GM19240 (cell line): Measurements from ENCODE around the gene C2orf74.
"Not testable (repeated sequence)": the region's sequence is repeated elsewhere in the genome, so short reads cannot be mapped to it uniquely, and the experiment has no call there.

Experiments
- DNase-seq: peaks from one replicate; pipeline ENCODE4 v3.0.0; 2011; ENCODE audit warnings: low spot score; ENCODE audit not compliant: insufficient read length

The C2orf74 gene

GRCh38 chr2:61161888-61162287, at the start of gene C2orf74:
Gene C2orf74, plus strand, starts transcription at chr2:61162188. Its CDS starts 327 bp downstream, at chr2:61162515.
- DNase-seq: no peak

DNA sequence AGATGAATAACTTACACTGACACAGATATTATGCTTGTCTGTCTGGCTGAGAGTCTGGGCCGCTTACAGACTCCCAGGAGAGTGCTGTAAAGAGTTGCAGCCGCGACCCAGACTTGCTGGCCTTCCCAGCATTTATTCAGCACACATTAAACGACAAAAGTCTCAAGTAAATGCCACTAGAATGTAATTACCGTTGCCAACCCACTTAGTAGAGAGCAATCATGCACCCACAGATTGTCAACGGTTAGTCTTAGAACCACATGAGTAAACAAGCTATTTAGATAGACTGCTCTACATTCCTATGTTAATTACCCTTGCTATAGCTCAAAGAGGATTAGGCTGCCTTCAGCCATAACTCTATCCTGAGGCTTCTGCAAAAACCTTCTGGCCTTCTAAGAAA, 47.8 kb upstream of the C2orf74 start:
- no peak for DNase-seq

GRCh38 chr2:61116302-61116701, 45.7 kb upstream of the C2orf74 start:
- DNase-seq: no peak

- DNase-seq: no peak
These were observed 44.5 kb upstream of the C2orf74 start for GRCh38 chr2:61117534-61117933.

DNA sequence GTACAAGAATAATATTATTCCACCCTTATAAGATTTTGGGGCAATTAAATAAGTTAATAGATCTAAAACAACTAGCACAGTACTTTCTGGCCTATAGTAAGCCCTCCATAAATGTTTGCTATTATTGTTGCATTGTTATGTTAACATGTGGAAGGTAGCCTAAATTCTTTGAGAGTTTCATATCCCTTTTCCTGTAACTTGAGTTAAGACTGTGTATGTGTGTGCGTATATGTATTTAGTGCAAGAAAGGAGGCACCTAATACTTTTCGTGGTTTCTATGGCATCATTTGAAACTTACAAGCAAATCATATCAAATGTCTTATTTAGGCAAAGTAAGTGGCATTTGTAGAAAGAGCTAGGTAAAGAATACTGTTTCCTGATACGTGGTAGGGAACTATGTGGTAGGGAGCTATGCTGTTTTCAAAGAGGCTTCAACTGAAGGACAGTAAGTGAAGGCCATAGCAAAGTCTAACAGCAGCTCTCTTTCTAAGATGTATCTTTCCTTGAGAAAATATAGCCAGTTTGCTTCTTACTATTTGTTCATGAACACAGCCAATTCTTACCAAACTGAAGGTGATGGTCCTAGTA, 36.8 kb upstream of the C2orf74 start:
- no peak for DNase-seq

DNA sequence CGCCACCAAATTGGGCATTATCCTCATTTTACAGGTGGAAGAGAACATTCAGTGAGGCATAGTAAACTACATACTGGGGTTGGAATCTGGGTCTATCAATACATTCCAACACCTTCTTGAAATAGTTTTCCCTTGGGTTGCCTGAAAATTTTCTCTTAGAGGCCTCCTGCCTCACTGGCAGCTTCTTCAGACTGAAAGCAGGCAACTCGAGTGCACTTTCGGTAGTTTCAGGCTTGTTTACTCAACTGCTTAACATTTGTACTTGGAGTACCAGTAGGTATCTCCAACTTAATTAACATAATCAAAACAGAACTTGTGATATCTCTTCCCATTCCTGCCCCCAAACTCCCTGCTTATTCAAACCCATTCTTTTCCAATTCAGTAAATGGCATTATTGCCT, 36.2 kb upstream of the C2orf74 start:
- no peak for DNase-seq

- DNase-seq: not testable (repeated sequence)
These were observed 33.9 kb upstream of the C2orf74 start for GRCh38 chr2:61128122-61128521.

DNA sequence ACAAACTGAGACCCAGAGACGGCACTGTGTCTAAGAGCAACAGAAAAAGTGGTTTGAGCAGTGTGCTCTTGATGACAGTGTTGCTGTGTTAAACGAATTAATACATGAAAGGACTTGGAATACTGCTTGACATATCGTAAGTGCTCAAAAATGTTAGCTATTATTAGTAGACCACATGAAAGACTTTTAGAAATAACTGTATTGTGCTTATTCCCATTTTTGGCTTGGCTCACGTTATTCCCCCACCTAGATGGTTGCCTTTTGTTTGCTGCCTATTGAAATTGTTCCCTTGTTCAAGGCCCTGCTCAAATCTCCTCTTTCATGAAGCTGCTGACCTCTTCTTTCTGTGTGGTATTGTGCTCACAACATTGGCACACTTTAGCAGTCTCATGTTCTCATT, 27.8 kb upstream of the C2orf74 start:
- DNase-seq: no peak

GRCh38 chr2:61135510-61135909, 26.5 kb upstream of the C2orf74 start:
- no peak for DNase-seq

DNA sequence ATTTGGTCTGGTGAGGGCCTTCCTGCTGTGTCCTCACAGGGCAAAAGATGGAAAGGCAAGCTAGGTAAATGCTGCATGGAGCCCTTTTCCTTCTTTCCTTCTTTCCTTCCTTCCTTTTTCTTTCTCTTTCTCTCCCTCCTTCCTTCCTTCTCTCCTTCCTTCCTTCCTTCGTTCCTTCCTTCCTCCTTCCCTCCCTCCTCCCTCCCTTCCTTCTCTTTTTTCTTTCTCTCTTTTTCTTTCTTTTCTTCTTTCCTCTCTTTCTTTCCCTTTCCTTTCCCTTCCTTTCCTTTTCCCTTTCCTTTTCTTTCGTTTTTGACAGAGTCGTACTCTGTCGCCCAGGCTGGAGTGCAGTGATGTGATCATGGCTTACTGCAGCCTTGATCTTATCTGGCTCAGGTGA, 23.1 kb upstream of the C2orf74 start:
- no peak for DNase-seq

- DNase-seq: no peak
These were observed 20.8 kb upstream of the C2orf74 start for GRCh38 chr2:61141151-61141550.

GRCh38 chr2:61144697-61145268, 17.2 kb upstream of the C2orf74 start:
- DNase-seq: peak; percentile 80

DNA sequence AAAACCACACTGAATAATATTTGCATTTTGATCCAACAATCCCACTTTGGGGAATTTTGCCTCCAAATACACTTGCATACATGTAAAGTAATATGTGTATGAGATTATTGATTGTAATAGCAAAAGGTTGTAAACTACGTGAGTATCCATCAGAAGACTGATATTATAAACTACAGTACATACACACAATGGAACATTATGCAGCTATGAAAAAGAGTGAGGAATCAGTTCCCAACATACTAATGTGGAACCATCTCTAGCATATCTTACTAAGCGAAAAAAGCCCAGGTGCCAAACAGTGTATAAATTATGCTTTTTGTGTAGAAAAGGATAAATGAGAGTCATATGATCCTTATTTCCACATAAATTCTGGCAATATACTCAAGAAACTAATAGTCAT, 16.0 kb upstream of the C2orf74 start:
- no peak for DNase-seq

- DNase-seq: not testable (repeated sequence)
These were observed 13.9 kb upstream of the C2orf74 start for GRCh38 chr2:61148091-61148490.

- no peak for DNase-seq
These were observed 12.9 kb upstream of the C2orf74 start for GRCh38 chr2:61149074-61149473.

DNA sequence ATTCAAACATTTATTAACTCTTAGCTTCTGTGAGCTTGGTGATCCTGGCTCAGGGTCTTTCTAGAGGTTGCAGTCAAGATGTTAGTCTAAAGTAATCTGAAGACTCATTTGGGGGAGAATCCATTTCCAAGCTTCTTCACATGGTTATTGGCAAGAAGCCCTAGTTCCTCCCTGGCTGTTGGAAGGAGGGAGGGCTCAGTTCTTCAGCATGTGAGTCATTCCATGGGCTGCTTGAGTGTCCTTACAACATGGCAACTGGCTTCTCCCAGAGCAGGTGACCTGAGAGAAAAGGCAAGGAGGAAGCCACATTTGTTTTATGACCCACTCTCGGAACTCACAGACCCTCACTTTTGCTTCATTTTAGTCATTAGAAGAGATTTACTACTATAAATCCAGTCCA, 10.6 kb upstream of the C2orf74 start:
- DNase-seq: no peak

DNA sequence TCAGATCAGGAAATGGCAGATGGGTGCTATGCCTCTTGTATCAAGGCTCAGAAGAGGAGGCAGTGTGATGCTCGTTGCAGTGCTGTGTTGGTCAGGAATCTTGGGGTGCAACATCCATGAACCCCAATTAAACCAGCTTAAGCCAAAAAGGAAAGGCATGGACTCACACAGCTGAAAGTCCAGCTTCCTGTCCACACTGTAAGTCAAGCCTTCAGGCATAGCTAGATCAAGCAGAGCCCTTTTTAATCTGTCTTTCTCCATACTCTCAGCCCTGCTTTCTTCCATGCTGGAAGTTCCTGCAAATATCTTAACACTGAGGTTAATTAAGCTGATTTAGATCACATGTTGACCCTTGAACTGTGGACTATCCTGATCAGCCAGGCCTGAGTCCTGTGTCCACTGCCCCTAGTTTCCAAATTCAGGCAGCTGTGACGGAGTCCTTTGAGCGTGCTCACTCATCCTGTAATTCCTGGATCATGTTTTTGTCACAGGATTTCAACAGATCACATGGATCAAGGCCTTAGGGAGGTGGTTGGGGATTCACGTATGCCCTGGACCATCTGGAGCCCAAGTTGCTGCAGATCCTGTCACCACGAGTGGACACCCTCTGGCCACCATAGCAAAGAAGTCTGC, 4.5 kb upstream of the C2orf74 start:
- DNase-seq: no peak

- DNase-seq: no peak
These were observed 3.5 kb upstream of the C2orf74 start for GRCh38 chr2:61158356-61158955.

- DNase-seq: no peak
These were observed 733 bp downstream of the C2orf74 start for GRCh38 chr2:61162721-61163120.

- DNase-seq: not testable (repeated sequence)
These were observed 3.1 kb downstream of the C2orf74 start for GRCh38 chr2:61165082-61165481.

- no peak for DNase-seq
These were observed 4.0 kb downstream of the C2orf74 start for GRCh38 chr2:61165946-61166345.

DNA sequence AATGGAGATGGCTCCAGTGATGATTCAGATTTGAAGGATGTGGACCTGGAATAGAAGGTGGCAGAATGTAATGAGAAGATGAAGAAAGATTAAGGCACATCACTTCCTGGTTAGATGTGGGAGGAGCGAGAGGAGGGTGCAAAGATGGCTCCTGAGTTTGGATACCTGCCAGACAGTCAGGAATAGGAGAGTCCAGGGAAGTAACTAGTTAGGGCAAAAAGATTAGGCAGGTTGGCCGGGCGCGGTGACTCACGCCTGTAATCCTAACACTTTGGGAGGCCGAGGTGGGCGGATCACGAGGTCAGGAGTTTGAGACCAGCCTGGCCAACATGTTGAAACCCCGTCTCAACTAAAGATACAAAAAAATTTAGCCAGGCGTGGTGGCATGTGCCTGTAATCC, 5.6 kb downstream of the C2orf74 start:
- DNase-seq: no peak

GRCh38 chr2:61172671-61173070, 10.7 kb downstream of the C2orf74 start:
- no peak for DNase-seq
